SU-DHL-6 (cell line): ENCODE data around the gene ZKSCAN1.

Source experiments
- H2AFZ ChIP-seq: fragments of 200-600 bp; sonication (generic); 2 replicates; pipeline ENCODE4 v1.6.1; 2014; ENCODE audit warnings: low read depth, mild to moderate bottlenecking, moderate library complexity, mixed read lengths, antibody characterized with exemption, low read length; ENCODE audit not compliant: severe bottlenecking
- H3F3A ChIP-seq: fragments of 200-600 bp; shearing (Covaris generic); 2 replicates; pipeline ENCODE4 v1.6.0; 2016; ENCODE audit warnings: antibody characterized with exemption, mild to moderate bottlenecking; ENCODE audit not compliant: insufficient read depth
- H3K27ac ChIP-seq: fragments of 200-600 bp; sonication (generic); 2 replicates; pipeline ENCODE4 v1.5.1; 2016; ENCODE audit warnings: low read depth, mild to moderate bottlenecking, low read length, moderate library complexity, mixed read lengths
- H3K27me3 ChIP-seq: fragments of 200-600 bp; sonication (generic), shearing (Covaris generic); 2 replicates; pipeline ENCODE4 v1.6.0; 2014; ENCODE audit warnings: mild to moderate bottlenecking, low read length
- H3K36me3 ChIP-seq: fragments of 200-600 bp; sonication (generic); 2 replicates; pipeline ENCODE4 v1.6.1; 2014; ENCODE audit warnings: mild to moderate bottlenecking, low read length, mixed read lengths
- H3K4me2 ChIP-seq: fragments of 300-600, 200-600 bp; shearing (Covaris generic), sonication (generic); 2 replicates; pipeline ENCODE4 v1.6.0; 2014; ENCODE audit warnings: low read length, low read depth, mild to moderate bottlenecking; ENCODE audit not compliant: poor library complexity, severe bottlenecking
- H3K4me3 ChIP-seq: fragments of 200-600 bp; sonication (generic); 2 replicates; pipeline ENCODE4 v1.5.1; 2014; ENCODE audit warnings: antibody characterized with exemption, low read length, mild to moderate bottlenecking, mixed read lengths; ENCODE audit not compliant: insufficient read depth, poor library complexity, severe bottlenecking
- H3K79me2 ChIP-seq: fragments of 200-600 bp; sonication (generic); 2 replicates; pipeline ENCODE4 v1.6.1; 2014; ENCODE audit warnings: mild to moderate bottlenecking, low read length, moderate library complexity; ENCODE audit not compliant: insufficient read depth
- H3K9ac ChIP-seq: fragments of 200-600 bp; sonication (generic); 2 replicates; pipeline ENCODE4 v1.7.0; 2014; ENCODE audit warnings: mild to moderate bottlenecking, low read length
- H3K9me2 ChIP-seq: fragments of 200-600 bp; sonication (generic); replicated peaks from 2 replicates; pipeline ENCODE4 v1.6.1; 2014; ENCODE audit warnings: low read length; ENCODE audit not compliant: insufficient read depth
- H3K9me3 ChIP-seq: fragments of 200-600 bp; sonication (generic); 2 replicates; pipeline ENCODE4 v1.6.1; 2014; ENCODE audit warnings: low read length, mixed read lengths; ENCODE audit not compliant: insufficient read depth
- H4K20me1 ChIP-seq: fragments of 200-600 bp; sonication (generic); 2 replicates; pipeline ENCODE4 v1.6.1; 2014; ENCODE audit warnings: low read depth, mild to moderate bottlenecking, antibody characterized with exemption, low read length, moderate library complexity, mixed read lengths
- CTCF ChIP-seq: fragments of 200-600 bp; sonication (generic); IDR thresholded peaks from one replicate; pipeline ENCODE4 v1.5.1; 2017; ENCODE audit warnings: antibody characterized with exemption, mild to moderate bottlenecking, low read length, moderate library complexity; ENCODE audit not compliant: insufficient read depth, poor library complexity, severe bottlenecking
- EZH2phosphoT487 ChIP-seq: fragments of 200-600 bp; sonication (generic), shearing (Covaris generic); conservative IDR thresholded peaks from 2 replicates; pipeline ENCODE4 v1.6.1; 2018; ENCODE audit warnings: mild to moderate bottlenecking, antibody characterized with exemption, low read length, moderate library complexity, mixed read lengths

ZKSCAN1 gene

DNA sequence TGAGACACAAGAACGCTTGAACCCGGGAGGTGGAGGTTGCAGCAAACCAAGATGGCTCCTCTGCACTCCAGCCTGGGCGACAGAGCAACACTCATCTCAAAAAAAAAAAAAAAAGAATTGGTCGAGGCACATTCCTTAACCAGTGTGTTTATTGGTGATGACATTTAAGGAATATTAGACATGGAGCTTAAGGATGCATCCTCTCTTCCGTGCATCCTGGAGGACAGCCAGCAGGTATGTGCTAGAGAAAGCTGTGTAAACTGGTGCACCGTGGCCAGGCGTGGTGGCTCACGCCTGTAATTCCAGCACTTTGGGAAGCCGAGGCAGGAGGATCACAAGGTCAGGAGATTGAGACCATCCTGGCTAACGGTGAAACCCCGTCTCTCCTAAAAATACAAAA lies 11.8 kb downstream of the ZKSCAN1 start:
- peaks cover 6% of the 10 kb centered on the region for H3K79me2 ChIP-seq
- H3K27ac ChIP-seq: no peak overlapping the region
- no peak overlapping the region for H3K4me2 ChIP-seq
- H3K4me3 ChIP-seq: no peak overlapping the region
- peaks cover 8% of the 10 kb centered on the region for H3F3A ChIP-seq
- H2AFZ ChIP-seq: no peak overlapping the region
- TF ChIP-seq CTCF (no peak), EZH2phosphoT487 (no peak)
- no peaks in the 10 kb centered on the region for H4K20me1 ChIP-seq
- no peak overlapping the region for H3K9ac ChIP-seq
- H3K36me3 ChIP-seq: peaks cover 12% of the 10 kb centered on the region
- no peaks in the 10 kb centered on the region for H3K27me3 ChIP-seq
- H3K9me3 ChIP-seq: no peaks in the 10 kb centered on the region
- H3K9me2 ChIP-seq: no peaks in the 10 kb centered on the region

GRCh38 chr7:100029596-100029995 lies 14.2 kb downstream of the ZKSCAN1 start:
- TF ChIP-seq CTCF: no peak
- no peak for TF ChIP-seq EZH2phosphoT487
- no peaks in the 10 kb centered on the region for H3K79me2 ChIP-seq
- no peaks in the 10 kb centered on the region for H3K9me3 ChIP-seq
- H3K27ac ChIP-seq: no peak overlapping the region
- H2AFZ ChIP-seq: no peak overlapping the region
- no peaks in the 10 kb centered on the region for H4K20me1 ChIP-seq
- H3K4me3 ChIP-seq: no peak overlapping the region
- no peak overlapping the region for H3K9ac ChIP-seq
- H3K4me2 ChIP-seq: no peak overlapping the region
- no peaks in the 10 kb centered on the region for H3K9me2 ChIP-seq
- no peaks in the 10 kb centered on the region for H3K27me3 ChIP-seq
- peaks cover 8% of the 10 kb centered on the region for H3F3A ChIP-seq
- peaks cover 9% of the 10 kb centered on the region for H3K36me3 ChIP-seq

GRCh38 chr7:100033526-100033925 lies 18.1 kb downstream of the ZKSCAN1 start:
- TF ChIP-seq EZH2phosphoT487: no peak
- TF ChIP-seq CTCF: no peak
- Histone ChIP-seq H3K9ac (no peak overlapping the region), H3K9me3 (no peaks in the 10 kb centered on the region), H4K20me1 (no peaks in the 10 kb centered on the region), H3K36me3 (no peaks in the 10 kb centered on the region; the same call in 1 of the 2 replicates), H3K4me2 (no peak overlapping the region), H3K27ac (no peak overlapping the region), H2AFZ (no peak overlapping the region), H3K4me3 (no peak overlapping the region), H3K79me2 (no peaks in the 10 kb centered on the region), H3K9me2 (no peaks in the 10 kb centered on the region), H3K27me3 (no peaks in the 10 kb centered on the region), H3F3A (no peaks in the 10 kb centered on the region; the same call in 1 of the 2 replicates)
